GM12875 (cell line): Measurements from ENCODE around the gene PDE2A.

Source experiments
- H3K4me3 ChIP-seq: one replicate; pipeline ENCODE4 v1.5.1; 2011; ENCODE audit warnings: low read depth, low read length, control low read depth
- TF ChIP-seq, protein P1 (sequence below): IDR thresholded peaks from 2 replicates; pipeline ENCODE4 v1.5.1; 2011; ENCODE audit warnings: low read depth, mild to moderate bottlenecking, control low read depth, inconsistent platforms, low read length, moderate library complexity, borderline replicate concordance; ENCODE audit not compliant: insufficient read depth

Gene PDE2A

DNA sequence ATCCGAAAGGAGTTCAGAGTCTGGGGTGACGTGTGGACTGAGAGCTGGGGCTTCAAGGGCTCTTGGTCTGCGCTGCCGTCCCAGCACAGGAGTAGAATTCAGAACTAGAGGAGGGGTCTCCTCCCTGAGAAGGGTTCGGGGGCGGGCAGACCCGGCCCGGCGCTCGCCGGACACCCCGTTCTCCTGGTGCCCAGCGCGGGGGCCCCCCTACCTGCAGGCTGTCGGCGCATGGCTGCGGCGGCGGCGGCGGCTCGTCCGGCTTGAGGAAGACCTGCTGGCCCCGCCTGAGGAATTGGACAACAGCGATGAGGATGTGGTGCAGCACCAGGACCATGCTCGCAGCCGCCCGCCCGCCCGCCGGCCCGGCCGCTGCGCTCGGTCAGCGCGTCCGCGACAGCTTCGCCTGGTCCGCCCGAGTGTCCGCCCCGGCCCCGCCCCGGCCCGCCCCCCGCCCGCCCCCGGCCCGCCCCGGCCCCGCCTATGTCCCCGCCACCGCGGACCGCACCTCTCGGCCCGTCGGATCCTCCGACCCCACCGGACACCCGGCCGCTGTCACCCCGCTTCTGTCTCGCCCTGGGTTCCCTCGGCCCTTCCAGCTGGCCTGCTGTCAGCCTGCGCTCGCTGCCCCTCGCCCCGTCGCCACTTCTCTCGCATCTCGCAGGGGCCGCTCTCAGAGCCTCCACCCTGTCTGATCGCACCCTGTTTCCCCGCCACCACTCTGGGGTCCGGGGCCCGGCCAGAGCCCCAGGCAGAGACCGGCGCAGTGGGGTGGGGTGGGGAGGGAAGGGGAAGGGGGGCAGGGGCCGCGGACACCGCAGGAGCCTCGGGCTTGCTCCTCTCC, 32.0 kb downstream of the PDE2A start:
- TF ChIP-seq, protein P1, sequence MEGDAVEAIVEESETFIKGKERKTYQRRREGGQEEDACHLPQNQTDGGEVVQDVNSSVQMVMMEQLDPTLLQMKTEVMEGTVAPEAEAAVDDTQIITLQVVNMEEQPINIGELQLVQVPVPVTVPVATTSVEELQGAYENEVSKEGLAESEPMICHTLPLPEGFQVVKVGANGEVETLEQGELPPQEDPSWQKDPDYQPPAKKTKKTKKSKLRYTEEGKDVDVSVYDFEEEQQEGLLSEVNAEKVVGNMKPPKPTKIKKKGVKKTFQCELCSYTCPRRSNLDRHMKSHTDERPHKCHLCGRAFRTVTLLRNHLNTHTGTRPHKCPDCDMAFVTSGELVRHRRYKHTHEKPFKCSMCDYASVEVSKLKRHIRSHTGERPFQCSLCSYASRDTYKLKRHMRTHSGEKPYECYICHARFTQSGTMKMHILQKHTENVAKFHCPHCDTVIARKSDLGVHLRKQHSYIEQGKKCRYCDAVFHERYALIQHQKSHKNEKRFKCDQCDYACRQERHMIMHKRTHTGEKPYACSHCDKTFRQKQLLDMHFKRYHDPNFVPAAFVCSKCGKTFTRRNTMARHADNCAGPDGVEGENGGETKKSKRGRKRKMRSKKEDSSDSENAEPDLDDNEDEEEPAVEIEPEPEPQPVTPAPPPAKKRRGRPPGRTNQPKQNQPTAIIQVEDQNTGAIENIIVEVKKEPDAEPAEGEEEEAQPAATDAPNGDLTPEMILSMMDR: no peak
- no peak overlapping the region for H3K4me3 ChIP-seq

DNA sequence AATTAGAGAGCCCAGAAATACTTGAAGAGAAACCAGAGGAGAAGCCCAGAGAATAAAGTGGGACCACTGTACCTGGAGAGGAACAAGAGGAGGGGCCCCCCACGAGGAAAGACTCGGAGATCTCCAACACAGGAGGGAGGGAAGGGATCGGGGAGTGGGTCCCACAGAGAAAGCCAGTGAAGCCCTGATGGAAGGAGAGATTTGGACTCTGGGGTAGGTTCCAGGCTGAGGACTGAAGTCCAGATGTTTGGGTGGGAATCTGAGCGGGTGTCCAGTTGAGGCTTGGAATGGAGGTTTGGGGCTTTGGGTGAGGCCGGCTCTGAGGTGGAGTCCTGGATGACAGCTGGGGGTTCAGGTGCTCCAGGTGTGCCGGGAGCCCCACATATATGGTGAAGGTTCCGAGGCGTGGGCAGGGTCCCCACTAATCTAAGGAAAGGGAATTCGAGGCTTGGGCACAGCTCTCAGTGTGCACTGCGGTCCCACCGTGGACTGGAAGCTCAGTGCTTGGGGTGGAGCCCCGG, 32.6 kb downstream of the PDE2A start:
- TF ChIP-seq, protein P1: no peak
- H3K4me3 ChIP-seq: no peak overlapping the region

DNA sequence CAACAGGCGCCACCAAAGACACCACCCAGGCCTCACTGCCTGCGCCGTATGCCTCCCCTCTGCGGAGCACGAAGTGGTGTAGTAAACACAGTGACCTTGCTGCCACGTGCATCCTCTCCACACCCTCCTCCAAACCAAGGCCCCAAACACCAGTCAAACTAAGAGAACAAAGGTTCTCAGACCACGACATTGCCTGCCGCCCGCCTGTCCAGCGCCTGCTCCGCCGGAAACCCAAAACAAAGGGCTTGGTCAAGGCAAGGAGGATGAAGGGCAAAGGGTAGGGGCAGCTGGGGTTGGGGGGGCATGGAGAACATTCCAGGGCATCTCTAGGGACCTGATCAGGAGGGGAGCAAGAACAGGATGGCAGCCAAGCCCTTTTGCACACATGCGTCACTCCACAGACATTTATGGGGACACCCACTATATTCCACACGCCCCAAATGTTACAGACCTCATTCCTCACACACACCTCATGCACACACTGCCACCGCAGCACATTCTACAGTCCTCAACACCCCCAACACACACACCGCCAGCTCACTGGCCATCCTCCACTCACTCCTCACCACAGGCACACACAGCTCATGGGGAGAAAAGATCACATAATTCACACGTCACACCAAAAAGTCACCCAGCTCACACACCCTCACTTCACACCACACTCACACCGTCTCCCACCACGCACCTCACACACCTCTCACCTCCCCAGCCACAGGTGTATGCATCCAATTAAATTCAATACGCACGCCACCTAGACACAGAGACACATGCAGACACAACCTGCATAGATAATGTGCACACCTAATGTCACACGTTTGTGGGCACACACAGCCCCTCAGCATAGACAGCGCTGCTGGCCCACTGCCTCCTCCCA, 34.5 kb downstream of the PDE2A start:
- TF ChIP-seq, protein P1: no peak

DNA sequence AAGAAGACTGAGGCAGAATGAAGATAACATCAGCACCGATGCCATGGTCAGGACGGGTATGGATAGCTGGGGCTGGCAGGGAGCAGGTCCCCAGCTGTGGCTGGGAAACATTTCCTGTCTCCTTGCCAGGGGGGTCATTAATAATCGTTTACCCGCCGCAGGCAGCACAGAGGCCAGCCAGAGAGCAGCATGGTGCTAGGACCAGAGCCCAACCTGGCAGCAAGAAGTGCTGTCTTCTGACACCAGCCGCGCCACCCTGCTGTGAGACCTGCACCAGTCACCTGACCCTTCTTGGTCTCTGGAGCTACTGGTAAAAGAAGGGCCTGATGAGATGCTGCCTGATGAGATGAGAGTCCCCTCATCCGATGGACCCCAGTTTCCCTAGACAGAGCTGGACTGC, 36.3 kb downstream of the PDE2A start:
- no peak overlapping the region for H3K4me3 ChIP-seq
- TF ChIP-seq, protein P1: no peak

More for the DNA sequence above, 34.5 kb downstream of the PDE2A start:
- no peak overlapping the region for H3K4me3 ChIP-seq

DNA sequence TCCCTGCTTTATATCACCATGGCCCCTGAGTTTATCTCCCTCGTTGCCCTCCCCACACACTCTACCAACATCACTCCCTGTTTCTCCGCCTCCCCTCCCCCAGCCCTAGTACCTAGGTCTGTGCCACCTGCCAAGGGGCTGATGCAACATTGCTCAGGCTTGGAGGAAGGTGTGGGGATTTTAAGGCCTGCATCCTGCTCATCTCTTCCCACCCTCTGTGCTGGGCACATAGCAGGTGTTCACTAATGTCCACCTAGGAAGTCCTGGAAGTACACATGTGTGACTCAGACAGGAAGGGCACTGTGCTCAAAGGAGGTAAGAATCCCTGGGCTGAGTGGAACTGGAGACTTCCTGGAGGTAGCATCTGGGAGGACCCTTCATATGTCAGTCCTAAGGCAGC, 37.0 kb downstream of the PDE2A start:
- H3K4me3 ChIP-seq: no peak overlapping the region
- TF ChIP-seq, protein P1: no peak

DNA sequence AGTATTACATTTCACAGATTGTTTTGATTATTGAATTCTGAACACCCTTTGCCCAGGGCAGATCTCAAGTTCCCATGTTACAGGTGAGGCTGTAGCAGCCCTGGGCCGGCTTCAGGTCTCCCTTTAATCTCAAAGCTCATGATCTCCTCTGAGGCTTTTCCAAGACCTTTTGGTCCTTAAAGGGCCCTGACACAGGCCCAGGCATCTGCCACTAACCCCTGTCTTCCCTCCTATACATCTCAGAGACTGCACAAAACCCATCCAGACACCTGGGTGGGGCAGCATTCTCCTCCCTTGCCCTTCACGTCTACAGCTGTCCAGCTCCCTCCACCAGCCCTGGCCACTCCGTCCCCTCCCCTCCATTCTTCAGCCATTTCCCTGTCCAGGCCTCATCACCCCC, 37.8 kb downstream of the PDE2A start:
- TF ChIP-seq, protein P1: no peak
- no peak overlapping the region for H3K4me3 ChIP-seq

DNA sequence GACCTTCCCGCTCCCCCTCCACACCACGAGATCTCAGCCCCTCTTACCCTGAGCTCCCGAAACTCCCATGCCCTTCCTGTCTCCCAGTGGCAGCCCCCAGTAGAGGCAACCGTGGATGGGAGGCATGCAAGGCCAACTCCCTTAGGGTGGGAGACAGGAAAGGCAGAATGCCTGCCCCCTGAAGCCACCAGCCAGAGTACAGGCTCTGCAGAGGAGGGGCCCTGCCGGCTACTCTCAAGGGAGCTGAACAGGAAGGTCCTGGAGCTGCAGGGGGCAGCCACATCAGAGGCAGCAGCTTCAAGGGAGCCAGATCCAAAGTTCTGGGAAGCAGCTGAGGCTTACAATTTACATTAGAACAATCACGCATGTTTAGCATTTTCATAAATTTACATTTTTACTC, 38.3 kb downstream of the PDE2A start:
- TF ChIP-seq, protein P1: no peak
- H3K4me3 ChIP-seq: no peak overlapping the region
